ENCODE measurements around the gene GAPVD1. TPM values are rescaled to one million over a fixed set of nuclear protein-coding genes. Genes with fewer than 3 reads are reported as not detected.

Gene GAPVD1
- total and polyA plus RNA-seq, 2 of the 8 experiments (the other 6 are each of a cell fraction or from before 2014, with no cell fraction given), result 5.5 to 40.5 TPM

- TF ChIP-seq, protein P1, sequence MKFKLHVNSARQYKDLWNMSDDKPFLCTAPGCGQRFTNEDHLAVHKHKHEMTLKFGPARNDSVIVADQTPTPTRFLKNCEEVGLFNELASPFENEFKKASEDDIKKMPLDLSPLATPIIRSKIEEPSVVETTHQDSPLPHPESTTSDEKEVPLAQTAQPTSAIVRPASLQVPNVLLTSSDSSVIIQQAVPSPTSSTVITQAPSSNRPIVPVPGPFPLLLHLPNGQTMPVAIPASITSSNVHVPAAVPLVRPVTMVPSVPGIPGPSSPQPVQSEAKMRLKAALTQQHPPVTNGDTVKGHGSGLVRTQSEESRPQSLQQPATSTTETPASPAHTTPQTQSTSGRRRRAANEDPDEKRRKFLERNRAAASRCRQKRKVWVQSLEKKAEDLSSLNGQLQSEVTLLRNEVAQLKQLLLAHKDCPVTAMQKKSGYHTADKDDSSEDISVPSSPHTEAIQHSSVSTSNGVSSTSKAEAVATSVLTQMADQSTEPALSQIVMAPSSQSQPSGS (IDR thresholded peaks at IDR 0.05; ENCODE audit: low read length), result no peak
- TF ChIP-seq SUZ12 (IDR thresholded peaks at IDR 0.05; ENCODE audit: low read length) (no peak), SP2 (IDR thresholded peaks at IDR 0.05; ENCODE audit: low read length) (no peak)
Observed at GRCh38 chr9:125243792-125244260, 17.8 kb upstream of the GAPVD1 start (continued).
